OCI-LY3 (cell line): ENCODE measurements around the gene LEPROT.

Experiments
- H2AFZ ChIP-seq: fragments of 200-600, 300-600 bp; shearing (Covaris generic); 2 replicates; pipeline ENCODE4 v1.6.0; 2014; ENCODE audit warnings: antibody characterized with exemption, low read depth, low read length
- H3K27ac ChIP-seq: fragments of 200-600, 300-600 bp; sonication (generic); 2 replicates; pipeline ENCODE4 v1.5.1; 2014; ENCODE audit warnings: mild to moderate bottlenecking, low read length, moderate library complexity, mixed read lengths
- H3K27me3 ChIP-seq: fragments of 200-600, 300-600 bp; sonication (generic); 2 replicates; pipeline ENCODE4 v1.6.1; 2014; ENCODE audit warnings: low read depth, low read length, mixed read lengths
- H3K36me3 ChIP-seq: fragments of 200-600, 300-600 bp; sonication (generic); replicated peaks from 2 replicates; pipeline ENCODE3; 2014; ENCODE audit warnings: low read depth, low read length, mixed read lengths
- H3K4me1 ChIP-seq: fragments of 300-600, 200-600 bp; sonication (generic); 2 replicates; pipeline ENCODE4 v1.6.1; 2014; ENCODE audit warnings: low read length, mixed read lengths
- H3K4me2 ChIP-seq: fragments of 200-600, 300-600 bp; sonication (generic); 2 replicates; pipeline ENCODE4 v1.6.1; 2014; ENCODE audit warnings: low read length, mixed read lengths
- H3K4me3 ChIP-seq: fragments of 300-600, 200-600 bp; sonication (generic); 2 replicates; pipeline ENCODE4 v1.5.1; 2014; ENCODE audit warnings: antibody characterized with exemption, mild to moderate bottlenecking, low read length, moderate library complexity
- H3K79me2 ChIP-seq: fragments of 300-600, 200-600 bp; shearing (Covaris generic); 2 replicates; pipeline ENCODE4 v1.6.1; 2014; ENCODE audit warnings: mild to moderate bottlenecking, low read length, mixed read lengths
- H3K9ac ChIP-seq: fragments of 300-600, 200-600 bp; shearing (Covaris generic); 2 replicates; pipeline ENCODE4 v1.6.0; 2014; ENCODE audit warnings: mild to moderate bottlenecking, low read length, moderate library complexity
- H3K9me3 ChIP-seq: fragments of 200-600, 300-600 bp; shearing (Covaris generic); 2 replicates; pipeline ENCODE4 v1.6.1; 2014; ENCODE audit warnings: low read length, mixed read lengths; ENCODE audit not compliant: insufficient read depth
- H4K20me1 ChIP-seq: fragments of 200-600, 300-600 bp; sonication (generic); 2 replicates; pipeline ENCODE4 v1.6.1; 2016; ENCODE audit warnings: low read length, mixed read lengths; ENCODE audit not compliant: insufficient read depth
- CTCF ChIP-seq: fragments of 200-600, 300-600 bp; sonication (generic); IDR thresholded peaks from 2 replicates; pipeline ENCODE4 v1.5.1; 2014; ENCODE audit warnings: antibody characterized with exemption, low read length, low read depth
- EZH2phosphoT487 ChIP-seq: fragments of 200-600 bp; shearing (Covaris generic); IDR thresholded peaks from 2 replicates; pipeline ENCODE4 v1.6.1; 2018; ENCODE audit warnings: antibody characterized with exemption, mixed run types, low read depth

Gene LEPROT

GRCh38 chr1:65422241-65423203, 2.1 kb downstream of the LEPROT start:
- Histone ChIP-seq H3K9me3 (no peaks in the 10 kb centered on the region), H3K36me3 (peaks cover 6% of the 10 kb centered on the region), H3K4me2 (peak overlapping the region; percentile 83; the same call in 1 of the 2 replicates), H3K4me1 (peaks cover 35% of the 10 kb centered on the region), H3K27me3 (no peaks in the 10 kb centered on the region), H2AFZ (no peak overlapping the region), H3K27ac (no peak overlapping the region), H4K20me1 (no peaks in the 10 kb centered on the region), H3K9ac (no peak overlapping the region), H3K79me2 (peaks cover 36% of the 10 kb centered on the region), H3K4me3 (no peak overlapping the region)
- TF ChIP-seq EZH2phosphoT487 (no peak), CTCF (no peak)

GRCh38 chr1:65423884-65424572, 3.6 kb downstream of the LEPROT start:
- Histone ChIP-seq H3K4me2 (peak overlapping the region; percentile 44), H3K4me3 (peak overlapping the region; percentile 14; the same call in 1 of the 2 replicates), H4K20me1 (no peaks in the 10 kb centered on the region), H3K27me3 (no peaks in the 10 kb centered on the region), H3K79me2 (peaks cover 36% of the 10 kb centered on the region), H3K9me3 (no peaks in the 10 kb centered on the region), H3K4me1 (peaks cover 31% of the 10 kb centered on the region), H2AFZ (no peak overlapping the region), H3K27ac (no peak overlapping the region), H3K9ac (no peak overlapping the region), H3K36me3 (peaks cover 6% of the 10 kb centered on the region)
- TF ChIP-seq CTCF, result no peak
- no peak for TF ChIP-seq EZH2phosphoT487

- H3K36me3 ChIP-seq, result peaks cover 6% of the 10 kb centered on the region
- H4K20me1 ChIP-seq, result no peaks in the 10 kb centered on the region
- no peak for TF ChIP-seq EZH2phosphoT487
- TF ChIP-seq CTCF, result no peak
- no peaks in the 10 kb centered on the region for H3K27me3 ChIP-seq
- peaks cover 27% of the 10 kb centered on the region for H3K4me1 ChIP-seq
- no peak overlapping the region for H3K4me3 ChIP-seq
- H3K4me2 ChIP-seq, result no peak overlapping the region; the same call in 1 of the 2 replicates
- H3K27ac ChIP-seq, result no peak overlapping the region
- peaks cover 36% of the 10 kb centered on the region for H3K79me2 ChIP-seq
- H2AFZ ChIP-seq, result no peak overlapping the region
- H3K9me3 ChIP-seq, result no peaks in the 10 kb centered on the region
- no peak overlapping the region for H3K9ac ChIP-seq
Measured at GRCh38 chr1:65424573-65424889, 4.1 kb downstream of the LEPROT start.

GRCh38 chr1:65425006-65425405, 4.5 kb downstream of the LEPROT start:
- no peaks in the 10 kb centered on the region for H4K20me1 ChIP-seq
- peaks cover 36% of the 10 kb centered on the region for H3K79me2 ChIP-seq
- no peak overlapping the region for H3K4me2 ChIP-seq
- H3K27me3 ChIP-seq, result no peaks in the 10 kb centered on the region
- H2AFZ ChIP-seq, result no peak overlapping the region
- no peaks in the 10 kb centered on the region for H3K9me3 ChIP-seq
- H3K27ac ChIP-seq, result no peak overlapping the region
- no peak for TF ChIP-seq CTCF
- no peak for TF ChIP-seq EZH2phosphoT487
- no peak overlapping the region for H3K4me3 ChIP-seq
- no peak overlapping the region for H3K9ac ChIP-seq
- peaks cover 27% of the 10 kb centered on the region for H3K4me1 ChIP-seq
- peaks cover 6% of the 10 kb centered on the region for H3K36me3 ChIP-seq
